ENCODE measurements around the gene SLC15A1.

DNA sequence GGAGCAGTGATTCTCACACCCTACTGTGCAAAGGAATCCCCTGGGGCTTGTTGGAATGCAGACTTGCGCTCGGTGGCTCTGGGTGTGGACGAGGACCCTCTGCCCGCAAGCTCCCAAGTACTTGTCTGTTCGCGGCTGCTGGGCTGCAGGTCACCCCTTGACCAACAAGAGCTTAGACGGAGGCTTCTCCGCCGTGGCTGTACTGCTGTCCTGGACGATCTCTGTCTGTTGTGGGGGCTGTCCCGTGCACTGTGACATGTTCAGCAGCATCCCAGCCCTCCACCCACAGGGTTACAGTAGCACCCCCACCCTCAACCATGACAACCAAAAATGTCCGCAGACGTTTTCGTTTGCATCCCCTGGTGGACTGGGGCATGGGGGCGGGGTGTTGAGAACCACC lies 22.9 kb upstream of the SLC15A1 start:
- TF ChIP-seq, protein P1, sequence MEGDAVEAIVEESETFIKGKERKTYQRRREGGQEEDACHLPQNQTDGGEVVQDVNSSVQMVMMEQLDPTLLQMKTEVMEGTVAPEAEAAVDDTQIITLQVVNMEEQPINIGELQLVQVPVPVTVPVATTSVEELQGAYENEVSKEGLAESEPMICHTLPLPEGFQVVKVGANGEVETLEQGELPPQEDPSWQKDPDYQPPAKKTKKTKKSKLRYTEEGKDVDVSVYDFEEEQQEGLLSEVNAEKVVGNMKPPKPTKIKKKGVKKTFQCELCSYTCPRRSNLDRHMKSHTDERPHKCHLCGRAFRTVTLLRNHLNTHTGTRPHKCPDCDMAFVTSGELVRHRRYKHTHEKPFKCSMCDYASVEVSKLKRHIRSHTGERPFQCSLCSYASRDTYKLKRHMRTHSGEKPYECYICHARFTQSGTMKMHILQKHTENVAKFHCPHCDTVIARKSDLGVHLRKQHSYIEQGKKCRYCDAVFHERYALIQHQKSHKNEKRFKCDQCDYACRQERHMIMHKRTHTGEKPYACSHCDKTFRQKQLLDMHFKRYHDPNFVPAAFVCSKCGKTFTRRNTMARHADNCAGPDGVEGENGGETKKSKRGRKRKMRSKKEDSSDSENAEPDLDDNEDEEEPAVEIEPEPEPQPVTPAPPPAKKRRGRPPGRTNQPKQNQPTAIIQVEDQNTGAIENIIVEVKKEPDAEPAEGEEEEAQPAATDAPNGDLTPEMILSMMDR (IDR thresholded peaks at IDR 0.05; ENCODE audit: low read length) = no peak
- no peak for TF ChIP-seq EZH2 (optimal IDR thresholded peaks at IDR 0.05; ENCODE audit: low read depth, low read length)

All from MM.1S (cell line).